AG08395 (cell line): ENCODE measurements around the gene EOMES.
"Not testable (repeated sequence)": the region's sequence is repeated elsewhere in the genome, so short reads cannot be mapped to it uniquely, and the experiment has no call there.

Source experiments
- DNase-seq: peaks from one replicate; pipeline ENCODE4 v3.0.0; 2012; ENCODE audit warnings: mixed read lengths, low spot score

EOMES gene

GRCh38 chr3:27721717-27722564 is at the start of gene EOMES:
EOMES (minus strand) TSS chr3:27722323; CDS start chr3:27722294, 29 bp downstream.
- peak; percentile 45 for DNase-seq

- DNase-seq: not testable (repeated sequence)
These were observed 48.3 kb upstream of the EOMES start for GRCh38 chr3:27770384-27770783.

- DNase-seq: no peak
These were observed 44.9 kb upstream of the EOMES start for GRCh38 chr3:27767000-27767399.

GRCh38 chr3:27758083-27758482 is 36.0 kb upstream of the EOMES start:
- peak; percentile 92 for DNase-seq

- no peak for DNase-seq
These were observed 34.8 kb upstream of the EOMES start for GRCh38 chr3:27756877-27757276.

GRCh38 chr3:27752926-27753325 is 30.8 kb upstream of the EOMES start:
- no peak for DNase-seq

GRCh38 chr3:27749643-27750042 is 27.5 kb upstream of the EOMES start:
- no peak for DNase-seq

GRCh38 chr3:27746838-27747237 is 24.7 kb upstream of the EOMES start:
- no peak for DNase-seq

- no peak for DNase-seq
These were observed 18.7 kb upstream of the EOMES start for GRCh38 chr3:27740854-27741253.

- no peak for DNase-seq
These were observed 15.0 kb upstream of the EOMES start for GRCh38 chr3:27737091-27737490.

GRCh38 chr3:27730774-27731659 is 8.9 kb upstream of the EOMES start:
- DNase-seq: no peak

- no peak for DNase-seq
These were observed 7.9 kb upstream of the EOMES start for GRCh38 chr3:27729748-27730611.

- DNase-seq: no peak
These were observed 7.2 kb upstream of the EOMES start for GRCh38 chr3:27729325-27729724.

GRCh38 chr3:27728195-27729087 is 6.3 kb upstream of the EOMES start:
- DNase-seq: no peak

GRCh38 chr3:27726240-27726639 is 4.1 kb upstream of the EOMES start:
- no peak for DNase-seq

- DNase-seq: no peak
These were observed 2.5 kb upstream of the EOMES start for GRCh38 chr3:27724459-27725197.

- no peak for DNase-seq
These were observed 1.8 kb upstream of the EOMES start for GRCh38 chr3:27723815-27724458.

GRCh38 chr3:27723456-27723814 is 1.3 kb upstream of the EOMES start:
- no peak for DNase-seq

GRCh38 chr3:27723001-27723445 is 900 bp upstream of the EOMES start:
- no peak for DNase-seq
